HepG2 (cell line): ENCODE results near the gene KANSL3. TPM values are rescaled to one million over a fixed set of nuclear protein-coding genes. Genes with fewer than 3 reads are reported as not detected.

Experiments used
- BORCS8-MEF2B ChIP-seq: sonication (generic); formaldehyde crosslinking; IDR thresholded peaks from 2 replicates; pipeline ENCODE4 v1.8.0; 2022; ENCODE audit warnings: mild to moderate bottlenecking, missing genetic modification reagents
- HMG20B ChIP-seq: conservative IDR thresholded peaks from 2 replicates; pipeline ENCODE4 v1.6.1; 2016; ENCODE audit warnings: missing genetic modification reagents, missing compliant biosample characterization
- JARID2 ChIP-seq: sonication (generic); formaldehyde crosslinking; IDR thresholded peaks from 2 replicates; pipeline ENCODE4 v1.8.1; 2023; ENCODE audit warnings: missing genetic modification reagents, inconsistent platforms; ENCODE audit not compliant: insufficient replicate concordance
- KDM2A ChIP-seq: sonication (generic); formaldehyde crosslinking; IDR thresholded peaks from 2 replicates; pipeline ENCODE4 v1.4.0; 2020; ENCODE audit warnings: low read depth, missing genetic modification reagents, borderline replicate concordance
- KLF12 ChIP-seq: sonication (generic); formaldehyde crosslinking; IDR thresholded peaks from 2 replicates; pipeline ENCODE4 v1.4.0; 2020; ENCODE audit warnings: missing genetic modification reagents, borderline replicate concordance
- KMT2A ChIP-seq: sonication (generic); formaldehyde crosslinking; IDR thresholded peaks from 2 replicates; pipeline ENCODE4 v1.4.0; 2020; ENCODE audit warnings: missing genetic modification reagents
- PITX1 ChIP-seq: sonication (generic); formaldehyde crosslinking; IDR thresholded peaks from 2 replicates; pipeline ENCODE4 v1.5.1; 2020; ENCODE audit warnings: mild to moderate bottlenecking, missing genetic modification reagents
- POLR2A ChIP-seq, 2 experiments: IDR thresholded peaks; 2 replicates each; pipeline ENCODE4 v1.6.1; 2011; ENCODE audit warnings: low read depth in 2 of 2, low read length in 2 of 2, mild to moderate bottlenecking in 1 of 2, moderate library complexity in 1 of 2; ENCODE audit not compliant: insufficient read depth in 1 of 2
- POLR2AphosphoS2 ChIP-seq: IDR thresholded peaks from 2 replicates; pipeline ENCODE4 v1.6.1; 2011; ENCODE audit warnings: low read depth, low read length, improper control_type of control experiment
- PRPF4 ChIP-seq: fragments of 200-400 bp; formaldehyde crosslinking; IDR thresholded peaks from 2 replicates; pipeline ENCODE4 v1.6.1; 2016; ENCODE audit warnings: low read length, low read depth; ENCODE audit not compliant: poor library complexity, severe bottlenecking
- RCOR2 ChIP-seq: IDR thresholded peaks from 2 replicates; pipeline ENCODE4 v1.6.1; 2016; ENCODE audit warnings: missing biosample characterization, missing genetic modification reagents
- SMARCE1 ChIP-seq: fragments of 450-650 bp; IDR thresholded peaks from 2 replicates; pipeline ENCODE4 v1.6.1; 2017; ENCODE audit warnings: borderline replicate concordance
- ZNF205 ChIP-seq: IDR thresholded peaks from 2 replicates; pipeline ENCODE4 v1.6.1; 2018; ENCODE audit warnings: missing biosample characterization, missing genetic modification reagents
- ZNF230 ChIP-seq: sonication (generic); formaldehyde crosslinking; IDR thresholded peaks from 2 replicates; pipeline ENCODE4 v1.4.0; 2020; ENCODE audit warnings: mild to moderate bottlenecking, missing genetic modification reagents
- ZNF24 ChIP-seq: fragments of 450-650 bp; IDR thresholded peaks from 2 replicates; pipeline ENCODE4 v1.6.1; 2017; ENCODE audit warnings: antibody characterized with exemption, mild to moderate bottlenecking
- ZNF354B ChIP-seq: sonication (generic); formaldehyde crosslinking; IDR thresholded peaks from 2 replicates; pipeline ENCODE4 v1.8.0; 2022; ENCODE audit warnings: mild to moderate bottlenecking, missing genetic modification reagents
- ZNF550 ChIP-seq: sonication (generic); formaldehyde crosslinking; IDR thresholded peaks from 2 replicates; pipeline ENCODE4 v1.4.0; 2020; ENCODE audit warnings: mild to moderate bottlenecking, missing genetic modification reagents, borderline replicate concordance
- ZNF768 ChIP-seq: sonication (generic); formaldehyde crosslinking; IDR thresholded peaks from 2 replicates; pipeline ENCODE4 v1.4.0; 2020; ENCODE audit warnings: missing genetic modification reagents
- ZNF776 ChIP-seq: sonication (generic); formaldehyde crosslinking; IDR thresholded peaks from 2 replicates; pipeline ENCODE4 v1.4.0; 2020; ENCODE audit warnings: mild to moderate bottlenecking, missing genetic modification reagents
- polyA plus RNA-seq, 8 experiments: library from polyadenylated mRNA; depleted of rRNA in 3 of 8; stranded (reverse) in 7 of 8; unstranded in 1 of 8; fragments of >200 nt; fragmentation: Illumina TruSeq in 4 of 8; extraction: Trizol in 4 of 8; gene quantifications; 2 replicates each; pipeline versions ENCODE4 v1.2.1 to v1.2.3, GENCODE V29; 2011 to 2016; ENCODE audit warnings: low read depth in 4 of 8, missing spikeins in 1 of 8, mixed read lengths in 1 of 8; ENCODE audit not compliant: insufficient read depth in 1 of 8
- total RNA-seq, 5 experiments: library from RNA; depleted of rRNA; stranded (reverse); fragments of >200 nt; fragmentation: Illumina TruSeq; extraction: Trizol; gene quantifications; 2 replicates each; pipeline ENCODE4 v1.2.3, GENCODE V29; 2016; ENCODE audit warnings: low read depth in 1 of 5
- TF ChIP-seq, protein P1 (sequence below): sonication (generic); formaldehyde crosslinking; conservative IDR thresholded peaks from 2 replicates; pipeline ENCODE4 v1.8.1; 2023; ENCODE audit warnings: missing genetic modification reagents
- TF ChIP-seq, protein P2 (sequence below): sonication (generic); formaldehyde crosslinking; IDR thresholded peaks from 2 replicates; pipeline ENCODE4 v1.8.0; 2023; ENCODE audit warnings: mild to moderate bottlenecking, missing genetic modification reagents
- TF ChIP-seq, protein P3 (sequence below): sonication (generic); formaldehyde crosslinking; IDR thresholded peaks from 2 replicates; pipeline ENCODE4 v1.4.0; 2020; ENCODE audit warnings: missing genetic modification reagents
- TF ChIP-seq, protein P4 (sequence below): fragments of 450-650 bp; IDR thresholded peaks from 2 replicates; pipeline ENCODE4 v1.6.1; 2017
- TF ChIP-seq, protein P5 (sequence below): sonication (generic); formaldehyde crosslinking; IDR thresholded peaks from 2 replicates; pipeline ENCODE4 v1.9.0; 2021; ENCODE audit warnings: missing genetic modification reagents, mild to moderate bottlenecking, borderline replicate concordance

The KANSL3 gene
- total and polyA plus RNA-seq, 2 of the 13 experiments (the other 11 are each of a cell fraction or from before 2014, with no cell fraction given): 20.8 to 37.3 TPM

DNA sequence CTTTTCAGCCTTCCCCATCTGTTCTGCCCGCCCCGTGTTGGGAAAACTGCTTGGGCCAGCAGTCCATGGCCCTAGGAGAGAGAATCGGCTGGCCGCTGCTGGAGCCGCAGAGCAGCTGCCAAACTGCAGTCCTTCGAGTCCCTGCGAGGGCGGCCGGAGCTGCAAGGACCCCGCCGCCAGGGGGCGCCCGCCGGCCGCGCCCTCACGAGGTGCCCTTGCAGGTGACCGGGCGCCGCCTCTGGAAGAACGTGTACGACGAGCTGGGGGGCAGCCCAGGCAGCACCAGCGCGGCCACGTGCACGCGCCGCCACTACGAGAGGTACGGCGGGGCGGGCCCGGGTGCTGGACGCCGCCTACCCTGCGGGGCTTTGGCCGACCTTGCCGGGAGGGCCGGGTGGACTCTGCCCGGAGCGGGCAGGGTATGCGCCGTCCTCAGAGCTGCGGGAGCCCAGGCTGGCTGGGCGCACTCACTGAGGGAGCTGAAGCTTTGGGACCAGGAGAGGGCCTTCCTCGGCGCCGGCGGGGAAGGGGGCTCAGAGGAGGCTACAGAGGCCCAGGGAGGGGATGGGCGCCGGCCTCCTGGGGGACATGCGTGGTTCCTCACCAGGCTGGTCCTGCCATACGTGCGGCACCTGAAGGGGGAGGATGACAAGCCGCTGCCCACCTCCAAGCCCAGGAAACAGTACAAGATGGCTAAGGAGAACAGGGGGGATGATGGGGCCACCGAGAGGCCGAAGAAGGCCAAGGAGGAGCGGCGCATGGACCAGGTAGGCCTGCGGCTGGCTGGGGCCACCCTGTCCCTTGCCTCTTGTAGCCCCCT, 87.9 kb downstream of the KANSL3 start (continued):
- TF ChIP-seq POLR2A (IDR thresholded peaks at IDR 0.05; ENCODE audit: insufficient read depth in 1 of 2, low read depth in 2 of 2, low read length in 2 of 2) (peak in 1 of 2 experiments; percentile 85; a peak in 2 of 4 replicates), PITX1 (peak; percentile 65; the same call in 1 of the 2 replicates), ZNF768 (CRISPR knock-in tag) (peak; percentile 73), ZNF24 (peak; percentile 48; the same call in 1 of the 2 replicates), KMT2A (peak; percentile 72; the same call in 1 of the 2 replicates), PRPF4 (no peak), ZNF550 (peak; percentile 96; the same call in 1 of the 2 replicates), KDM2A (CRISPR knock-in tag) (peak; percentile 96), BORCS8-MEF2B (CRISPR knock-in tag) (peak; percentile 93), JARID2 (CRISPR knock-in tag) (no peak), HMG20B (CRISPR knock-in tag) (no peak), KLF12 (CRISPR knock-in tag) (no peak), ZNF230 (CRISPR knock-in tag) (peak; percentile 85; the same call in 1 of the 2 replicates), SMARCE1 (no peak), ZNF354B (CRISPR knock-in tag) (0 out of 2 replicates have a peak, but pooled peaks have one; percentile 34), ZNF776 (CRISPR knock-in tag) (peak; percentile 91; the same call in 1 of the 2 replicates), RCOR2 (peak; percentile 84; the same call in 1 of the 2 replicates), ZNF205 (peak; percentile 86), POLR2AphosphoS2 (no peak)
- TF ChIP-seq, protein P1, sequence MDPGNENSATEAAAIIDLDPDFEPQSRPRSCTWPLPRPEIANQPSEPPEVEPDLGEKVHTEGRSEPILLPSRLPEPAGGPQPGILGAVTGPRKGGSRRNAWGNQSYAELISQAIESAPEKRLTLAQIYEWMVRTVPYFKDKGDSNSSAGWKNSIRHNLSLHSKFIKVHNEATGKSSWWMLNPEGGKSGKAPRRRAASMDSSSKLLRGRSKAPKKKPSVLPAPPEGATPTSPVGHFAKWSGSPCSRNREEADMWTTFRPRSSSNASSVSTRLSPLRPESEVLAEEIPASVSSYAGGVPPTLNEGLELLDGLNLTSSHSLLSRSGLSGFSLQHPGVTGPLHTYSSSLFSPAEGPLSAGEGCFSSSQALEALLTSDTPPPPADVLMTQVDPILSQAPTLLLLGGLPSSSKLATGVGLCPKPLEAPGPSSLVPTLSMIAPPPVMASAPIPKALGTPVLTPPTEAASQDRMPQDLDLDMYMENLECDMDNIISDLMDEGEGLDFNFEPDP (CRISPR knock-in tag): no peak
- TF ChIP-seq, protein P2, sequence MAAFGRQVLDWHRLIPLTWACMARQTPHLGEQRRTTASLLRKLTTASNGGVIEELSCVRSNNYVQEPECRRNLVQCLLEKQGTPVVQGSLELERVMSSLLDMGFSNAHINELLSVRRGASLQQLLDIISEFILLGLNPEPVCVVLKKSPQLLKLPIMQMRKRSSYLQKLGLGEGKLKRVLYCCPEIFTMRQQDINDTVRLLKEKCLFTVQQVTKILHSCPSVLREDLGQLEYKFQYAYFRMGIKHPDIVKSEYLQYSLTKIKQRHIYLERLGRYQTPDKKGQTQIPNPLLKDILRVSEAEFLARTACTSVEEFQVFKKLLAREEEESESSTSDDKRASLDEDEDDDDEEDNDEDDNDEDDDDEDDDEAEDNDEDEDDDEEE (CRISPR knock-in tag): peak; percentile 80
- TF ChIP-seq, protein P3, sequence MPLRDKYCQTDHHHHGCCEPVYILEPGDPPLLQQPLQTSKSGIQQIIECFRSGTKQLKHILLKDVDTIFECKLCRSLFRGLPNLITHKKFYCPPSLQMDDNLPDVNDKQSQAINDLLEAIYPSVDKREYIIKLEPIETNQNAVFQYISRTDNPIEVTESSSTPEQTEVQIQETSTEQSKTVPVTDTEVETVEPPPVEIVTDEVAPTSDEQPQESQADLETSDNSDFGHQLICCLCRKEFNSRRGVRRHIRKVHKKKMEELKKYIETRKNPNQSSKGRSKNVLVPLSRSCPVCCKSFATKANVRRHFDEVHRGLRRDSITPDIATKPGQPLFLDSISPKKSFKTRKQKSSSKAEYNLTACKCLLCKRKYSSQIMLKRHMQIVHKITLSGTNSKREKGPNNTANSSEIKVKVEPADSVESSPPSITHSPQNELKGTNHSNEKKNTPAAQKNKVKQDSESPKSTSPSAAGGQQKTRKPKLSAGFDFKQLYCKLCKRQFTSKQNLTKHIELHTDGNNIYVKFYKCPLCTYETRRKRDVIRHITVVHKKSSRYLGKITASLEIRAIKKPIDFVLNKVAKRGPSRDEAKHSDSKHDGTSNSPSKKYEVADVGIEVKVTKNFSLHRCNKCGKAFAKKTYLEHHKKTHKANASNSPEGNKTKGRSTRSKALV: peak; percentile 98
- TF ChIP-seq, protein P4, sequence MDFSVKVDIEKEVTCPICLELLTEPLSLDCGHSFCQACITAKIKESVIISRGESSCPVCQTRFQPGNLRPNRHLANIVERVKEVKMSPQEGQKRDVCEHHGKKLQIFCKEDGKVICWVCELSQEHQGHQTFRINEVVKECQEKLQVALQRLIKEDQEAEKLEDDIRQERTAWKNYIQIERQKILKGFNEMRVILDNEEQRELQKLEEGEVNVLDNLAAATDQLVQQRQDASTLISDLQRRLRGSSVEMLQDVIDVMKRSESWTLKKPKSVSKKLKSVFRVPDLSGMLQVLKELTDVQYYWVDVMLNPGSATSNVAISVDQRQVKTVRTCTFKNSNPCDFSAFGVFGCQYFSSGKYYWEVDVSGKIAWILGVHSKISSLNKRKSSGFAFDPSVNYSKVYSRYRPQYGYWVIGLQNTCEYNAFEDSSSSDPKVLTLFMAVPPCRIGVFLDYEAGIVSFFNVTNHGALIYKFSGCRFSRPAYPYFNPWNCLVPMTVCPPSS: no peak
- TF ChIP-seq, protein P5, sequence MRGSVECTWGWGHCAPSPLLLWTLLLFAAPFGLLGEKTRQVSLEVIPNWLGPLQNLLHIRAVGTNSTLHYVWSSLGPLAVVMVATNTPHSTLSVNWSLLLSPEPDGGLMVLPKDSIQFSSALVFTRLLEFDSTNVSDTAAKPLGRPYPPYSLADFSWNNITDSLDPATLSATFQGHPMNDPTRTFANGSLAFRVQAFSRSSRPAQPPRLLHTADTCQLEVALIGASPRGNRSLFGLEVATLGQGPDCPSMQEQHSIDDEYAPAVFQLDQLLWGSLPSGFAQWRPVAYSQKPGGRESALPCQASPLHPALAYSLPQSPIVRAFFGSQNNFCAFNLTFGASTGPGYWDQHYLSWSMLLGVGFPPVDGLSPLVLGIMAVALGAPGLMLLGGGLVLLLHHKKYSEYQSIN (CRISPR knock-in tag): no peak
